Heart left ventricle (tissue), 13 donors: Measurements from ENCODE around the gene ATXN2L.

Experiments
- CTCF ChIP-seq, 12 donors: fragments of 200-600 bp; sonication (generic) in 4 of 12; IDR thresholded peaks; one replicate each; pipeline versions ENCODE4 v1.5.0 to v1.8.0; 2018 to 2022; ENCODE audit warnings: antibody characterized with exemption in 12 of 12, mild to moderate bottlenecking in 5 of 12
- POLR2A ChIP-seq, 2 donors: fragments of 450-650 bp; IDR thresholded peaks; one replicate each; pipeline ENCODE4 v1.6.1; 2017; ENCODE audit warnings: antibody characterized with exemption in 2 of 2, mild to moderate bottlenecking in 2 of 2, moderate library complexity in 2 of 2
- donor health status: ischemic (EF 13 %, LVEDD 7.1; RV severe dilation, severe dysfunction).
- donor health status: DM: no; HTN: yes; CAD: no.
- donor health status: DM: no; HTN: no; CAD: no.
- donor health status: ischemic (EF 25% LVEDD 6.9; RV normal size, moderate dysfunction).
- donor health status: ischemic (EF 25% LVEDD 5.7; RV mildly dilated, moderate dysfunction).
- donor health status: ischemic (EF 35%, LVEDD 5.7; RV mildly dilated, moderate dysfunction).
- donor health status: nonischemic (EF 11% LVEDD 7.7; RV severe dilation, severe dysfunction).
- donor health status: DM: yes; HTN: yes; CAD: no.
- donor health status: PGD.
- donor health status: ischemic (EF 29% LVEDD 5.4; RV normal size, mild dysfunction).
- donor health status: nonischemic (EF 23%, LVEDD 6.1; RV moderate dilation, normal function).

GRCh38 chr16:28879261-28879840 lies 56.6 kb downstream of the ATXN2L start:
- TF ChIP-seq CTCF (IDR thresholded peaks at IDR 0.05), result no peak
- no peak for TF ChIP-seq POLR2A (IDR thresholded peaks at IDR 0.05)
